ENCODE measurements around the gene MRPL24.
A peak's percentile ranks its signal among the peaks of the same experiment; 100 is the strongest.

MRPL24 gene

DNA sequence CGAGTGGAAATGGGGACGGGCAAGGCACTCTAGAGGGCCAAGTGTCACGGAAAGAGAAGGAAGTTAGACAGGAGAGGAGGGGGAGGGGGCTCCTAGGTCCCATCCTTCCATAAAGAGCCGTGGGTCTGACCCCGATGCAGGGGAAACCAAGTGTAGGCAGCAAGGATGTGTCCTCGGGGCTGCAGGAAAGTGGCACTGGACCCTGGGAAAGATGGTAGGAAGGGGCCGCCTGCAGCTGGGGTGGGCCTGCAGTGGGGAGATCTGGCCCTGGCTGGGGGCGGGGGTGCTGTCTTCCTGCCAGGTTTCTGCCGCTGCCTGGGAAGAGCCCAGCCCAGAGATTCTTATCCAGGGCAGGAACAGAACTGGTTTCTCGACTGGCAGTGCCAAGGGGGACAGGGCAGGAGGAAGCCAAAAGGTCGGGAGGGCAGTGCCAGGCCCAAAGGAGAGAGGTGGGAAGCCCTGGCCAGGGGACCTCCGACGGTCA, 48.4 kb downstream of the MRPL24 start:
- TF ChIP-seq, protein P1, sequence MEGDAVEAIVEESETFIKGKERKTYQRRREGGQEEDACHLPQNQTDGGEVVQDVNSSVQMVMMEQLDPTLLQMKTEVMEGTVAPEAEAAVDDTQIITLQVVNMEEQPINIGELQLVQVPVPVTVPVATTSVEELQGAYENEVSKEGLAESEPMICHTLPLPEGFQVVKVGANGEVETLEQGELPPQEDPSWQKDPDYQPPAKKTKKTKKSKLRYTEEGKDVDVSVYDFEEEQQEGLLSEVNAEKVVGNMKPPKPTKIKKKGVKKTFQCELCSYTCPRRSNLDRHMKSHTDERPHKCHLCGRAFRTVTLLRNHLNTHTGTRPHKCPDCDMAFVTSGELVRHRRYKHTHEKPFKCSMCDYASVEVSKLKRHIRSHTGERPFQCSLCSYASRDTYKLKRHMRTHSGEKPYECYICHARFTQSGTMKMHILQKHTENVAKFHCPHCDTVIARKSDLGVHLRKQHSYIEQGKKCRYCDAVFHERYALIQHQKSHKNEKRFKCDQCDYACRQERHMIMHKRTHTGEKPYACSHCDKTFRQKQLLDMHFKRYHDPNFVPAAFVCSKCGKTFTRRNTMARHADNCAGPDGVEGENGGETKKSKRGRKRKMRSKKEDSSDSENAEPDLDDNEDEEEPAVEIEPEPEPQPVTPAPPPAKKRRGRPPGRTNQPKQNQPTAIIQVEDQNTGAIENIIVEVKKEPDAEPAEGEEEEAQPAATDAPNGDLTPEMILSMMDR (IDR thresholded peaks at IDR 0.05) = no peak
- peak overlapping the region; percentile 85 for H3K27ac ChIP-seq

DNA sequence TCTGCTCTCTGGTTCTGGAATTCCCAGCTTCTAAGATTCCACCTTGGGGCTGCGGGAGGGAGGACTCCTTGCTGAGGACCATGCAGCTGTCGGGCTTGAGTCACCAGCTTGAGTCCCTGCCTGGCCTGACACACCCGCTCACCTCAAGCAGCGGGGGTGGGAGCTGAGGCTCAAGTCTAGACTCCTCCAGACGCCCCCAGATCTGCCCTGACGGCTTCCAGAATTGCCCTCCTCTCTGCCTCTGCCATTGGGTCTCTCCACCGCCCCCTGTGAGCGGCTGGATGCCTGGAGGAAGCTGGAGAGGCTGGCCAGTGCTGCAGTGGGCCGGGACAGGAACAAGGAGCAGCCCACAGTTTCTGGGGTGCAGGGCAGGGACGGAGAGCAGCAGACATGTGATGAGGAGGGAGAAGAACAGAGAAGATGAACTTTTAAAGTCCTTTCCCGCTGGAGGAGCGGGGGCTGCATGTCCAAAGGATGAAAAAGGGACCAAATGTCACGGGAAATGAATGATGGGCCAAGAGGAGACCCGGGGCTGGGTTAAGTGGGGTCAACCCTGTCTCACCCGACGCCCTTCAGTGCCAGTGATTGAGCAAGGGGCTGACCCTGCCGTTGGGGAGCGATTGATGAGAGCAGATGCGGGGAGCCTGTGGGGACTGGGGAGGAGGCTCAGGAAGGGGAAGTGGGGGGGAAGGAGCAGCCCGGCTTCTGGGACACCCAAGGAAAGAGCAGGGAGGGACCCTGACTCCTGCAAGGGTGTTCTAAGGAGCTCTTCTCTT, 49.0 kb downstream of the MRPL24 start:
- Histone ChIP-seq H2AFZ (peak overlapping the region; percentile 68), H3K4me3 (ENCODE audit: low read depth, low read length) (no peak overlapping the region), H3K4me2 (ENCODE audit: low read length) (peak overlapping the region; percentile 50), H3K9ac (no peak overlapping the region), H3K27me3 (ENCODE audit: control insufficient read depth, insufficient read depth, low read length) (no peaks in the 10 kb centered on the region), H3K36me3 (ENCODE audit: control insufficient read depth, insufficient read depth, low read length) (no peaks in the 10 kb centered on the region), H3K79me2 (no peaks in the 10 kb centered on the region), H3K9me3 (ENCODE audit: control insufficient read depth, low read length) (no peaks in the 10 kb centered on the region), H3K27ac (peak overlapping the region; percentile 85), H3K4me1 (peaks cover 17% of the 10 kb centered on the region)
- TF ChIP-seq, protein P1 (IDR thresholded peaks at IDR 0.05) = no peak

More for the DNA sequence above, 48.4 kb downstream of the MRPL24 start:
- H3K9ac ChIP-seq = no peak overlapping the region
- H3K9me3 ChIP-seq (ENCODE audit: control insufficient read depth, low read length) = no peaks in the 10 kb centered on the region
- H3K36me3 ChIP-seq (ENCODE audit: control insufficient read depth, insufficient read depth, low read length) = no peaks in the 10 kb centered on the region
- no peaks in the 10 kb centered on the region for H3K79me2 ChIP-seq
- peaks cover 20% of the 10 kb centered on the region for H3K4me1 ChIP-seq
- H3K27me3 ChIP-seq (ENCODE audit: control insufficient read depth, insufficient read depth, low read length) = no peaks in the 10 kb centered on the region
- H3K4me3 ChIP-seq (ENCODE audit: low read depth, low read length) = peak overlapping the region; percentile 17
- peak overlapping the region; percentile 68 for H2AFZ ChIP-seq
- peak overlapping the region; percentile 50 for H3K4me2 ChIP-seq (ENCODE audit: low read length)

DNA sequence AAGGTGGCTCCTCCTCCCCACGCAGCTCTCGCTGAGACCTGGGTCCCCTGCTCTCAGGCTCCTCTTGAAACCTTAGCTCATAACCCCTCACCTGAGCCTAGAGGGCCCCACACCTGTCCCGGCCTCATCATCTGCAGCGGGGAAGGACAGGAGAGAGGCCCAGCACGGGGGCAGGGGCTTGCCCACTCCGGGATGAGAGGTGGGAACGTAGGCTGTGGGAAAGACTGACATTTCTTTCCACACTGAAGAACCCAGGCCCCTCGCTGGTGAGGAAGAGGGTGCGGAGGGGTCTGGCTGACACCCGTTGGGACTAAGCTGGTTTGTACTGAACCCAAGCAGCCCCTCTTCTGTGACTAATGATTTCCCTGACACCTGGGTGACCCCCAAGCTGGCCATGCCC, 49.7 kb downstream of the MRPL24 start:
- Histone ChIP-seq H3K27ac (peak overlapping the region; percentile 85), H3K4me2 (ENCODE audit: low read length) (no peak overlapping the region), H3K9me3 (ENCODE audit: control insufficient read depth, low read length) (no peaks in the 10 kb centered on the region), H3K36me3 (ENCODE audit: control insufficient read depth, insufficient read depth, low read length) (no peaks in the 10 kb centered on the region), H3K9ac (no peak overlapping the region), H3K27me3 (ENCODE audit: control insufficient read depth, insufficient read depth, low read length) (no peaks in the 10 kb centered on the region), H3K4me1 (peaks cover 17% of the 10 kb centered on the region), H3K4me3 (ENCODE audit: low read depth, low read length) (no peak overlapping the region), H2AFZ (peak overlapping the region; percentile 68), H3K79me2 (no peaks in the 10 kb centered on the region)
- TF ChIP-seq, protein P1 (IDR thresholded peaks at IDR 0.05) = no peak

DNA sequence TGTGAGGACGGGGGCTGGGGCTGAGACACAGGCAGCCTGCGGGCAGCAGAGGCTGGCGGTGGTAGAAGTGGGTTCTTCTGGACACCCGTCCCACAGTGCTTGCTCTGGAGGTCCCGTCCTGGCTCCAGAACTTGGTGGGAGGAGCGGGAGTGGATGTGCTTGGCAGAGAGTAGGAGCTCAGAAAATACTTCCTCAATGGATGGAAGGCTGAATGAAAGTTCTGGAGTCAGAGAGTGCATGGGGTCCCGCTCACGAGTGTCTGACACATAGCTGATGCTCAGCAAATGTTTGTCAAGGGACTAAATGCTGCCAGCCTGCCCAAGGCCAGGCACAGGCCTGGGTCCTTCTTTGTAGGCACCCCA, 50.2 kb downstream of the MRPL24 start:
- Histone ChIP-seq H3K4me2 (ENCODE audit: low read length) (no peak overlapping the region), H3K9ac (no peak overlapping the region), H3K79me2 (no peaks in the 10 kb centered on the region), H3K36me3 (ENCODE audit: control insufficient read depth, insufficient read depth, low read length) (no peaks in the 10 kb centered on the region), H3K4me3 (ENCODE audit: low read depth, low read length) (no peak overlapping the region), H2AFZ (no peak overlapping the region), H3K27me3 (ENCODE audit: control insufficient read depth, insufficient read depth, low read length) (no peaks in the 10 kb centered on the region), H3K9me3 (ENCODE audit: control insufficient read depth, low read length) (no peaks in the 10 kb centered on the region), H3K27ac (no peak overlapping the region), H3K4me1 (peaks cover 17% of the 10 kb centered on the region)
- TF ChIP-seq, protein P1 (IDR thresholded peaks at IDR 0.05) = no peak

Data from parathyroid adenoma (tissue), 2 donors.